EL (cell line): ENCODE results near the gene IPO11.
"Not testable (repeated sequence)": the region's sequence is repeated elsewhere in the genome, so short reads cannot be mapped to it uniquely, and the experiment has no call there.

ENCODE experiments used
- DNase-seq: peaks from one replicate; pipeline ENCODE4 v3.0.0-alpha.2; 2016

The IPO11 gene

DNA sequence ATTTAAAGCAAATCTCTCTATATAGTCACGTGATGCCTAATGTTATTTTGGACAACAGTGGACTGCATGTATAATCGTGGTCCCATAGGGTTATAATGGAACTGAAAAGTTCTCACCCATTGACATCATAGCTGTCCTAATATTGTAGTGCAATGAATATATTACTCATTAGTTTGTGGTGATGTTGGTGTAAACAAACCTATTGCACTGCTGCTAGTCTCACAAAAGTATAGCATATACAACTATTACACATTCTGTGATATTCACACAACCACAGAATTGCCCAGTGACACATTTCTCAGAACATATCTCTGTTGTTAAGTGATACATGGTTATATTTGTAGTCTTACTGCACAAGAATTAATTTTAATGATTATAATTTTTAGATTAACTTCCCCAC lies 37.7 kb downstream of the IPO11 start:
- DNase-seq = no peak

DNA sequence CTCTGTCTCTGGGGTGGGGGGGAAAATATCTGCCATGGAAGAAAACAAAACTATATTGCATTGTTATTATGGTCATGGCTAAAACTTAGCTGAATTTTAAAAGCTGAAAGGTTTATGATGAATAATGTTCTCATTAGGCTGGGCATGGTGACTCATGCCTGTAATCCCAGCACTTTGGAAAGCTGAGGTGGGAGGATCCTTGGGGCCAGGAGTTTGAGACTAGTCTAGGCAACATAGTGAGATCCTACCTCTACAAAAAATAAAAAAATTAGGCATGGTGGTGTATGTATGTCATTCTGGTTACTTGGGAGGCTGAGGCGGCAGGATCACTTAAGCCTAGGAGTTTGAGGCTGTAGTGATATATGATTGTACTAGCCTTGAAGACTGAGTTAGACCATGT lies 44.5 kb downstream of the IPO11 start:
- peak; percentile 64 for DNase-seq

DNA sequence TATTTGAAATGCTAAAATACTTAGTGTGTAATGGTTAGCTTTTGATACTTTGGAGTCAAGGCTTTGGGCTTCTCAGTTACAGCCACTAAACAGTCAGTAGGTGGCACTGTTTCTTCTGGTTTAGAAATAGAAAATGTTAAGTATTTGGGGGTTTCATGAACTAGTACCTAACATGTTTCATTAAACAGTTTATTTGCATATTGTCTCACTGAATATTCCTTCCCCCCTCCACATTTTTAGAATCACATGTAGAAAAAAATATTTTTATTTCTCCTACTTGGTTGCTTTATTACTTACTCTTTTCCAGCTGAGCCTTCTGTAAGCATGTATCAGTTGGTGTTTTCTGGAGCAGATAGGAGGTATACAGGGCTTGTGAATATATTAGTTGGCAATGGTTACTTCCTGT lies 48.0 kb downstream of the IPO11 start:
- peak; percentile 48 for DNase-seq

DNA sequence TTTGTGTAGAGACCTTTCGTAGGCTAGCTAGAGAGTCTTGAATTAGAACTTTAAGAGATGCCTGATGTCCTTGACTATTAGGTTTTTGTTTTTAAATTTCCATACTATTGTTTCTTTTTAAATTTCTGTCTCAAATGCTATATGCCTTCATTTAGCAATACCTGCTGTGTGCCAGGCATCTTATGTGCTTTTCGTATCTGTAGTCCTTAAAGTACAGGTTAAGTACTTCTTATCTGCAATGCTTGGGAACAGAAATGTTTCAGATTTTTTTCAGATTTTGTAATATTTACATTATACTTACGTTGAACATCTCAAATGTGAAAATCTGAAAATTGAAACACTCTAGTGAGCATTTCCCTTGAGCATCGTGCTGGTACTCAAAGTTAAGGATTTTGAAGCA lies 49.0 kb downstream of the IPO11 start:
- DNase-seq = no peak

DNA sequence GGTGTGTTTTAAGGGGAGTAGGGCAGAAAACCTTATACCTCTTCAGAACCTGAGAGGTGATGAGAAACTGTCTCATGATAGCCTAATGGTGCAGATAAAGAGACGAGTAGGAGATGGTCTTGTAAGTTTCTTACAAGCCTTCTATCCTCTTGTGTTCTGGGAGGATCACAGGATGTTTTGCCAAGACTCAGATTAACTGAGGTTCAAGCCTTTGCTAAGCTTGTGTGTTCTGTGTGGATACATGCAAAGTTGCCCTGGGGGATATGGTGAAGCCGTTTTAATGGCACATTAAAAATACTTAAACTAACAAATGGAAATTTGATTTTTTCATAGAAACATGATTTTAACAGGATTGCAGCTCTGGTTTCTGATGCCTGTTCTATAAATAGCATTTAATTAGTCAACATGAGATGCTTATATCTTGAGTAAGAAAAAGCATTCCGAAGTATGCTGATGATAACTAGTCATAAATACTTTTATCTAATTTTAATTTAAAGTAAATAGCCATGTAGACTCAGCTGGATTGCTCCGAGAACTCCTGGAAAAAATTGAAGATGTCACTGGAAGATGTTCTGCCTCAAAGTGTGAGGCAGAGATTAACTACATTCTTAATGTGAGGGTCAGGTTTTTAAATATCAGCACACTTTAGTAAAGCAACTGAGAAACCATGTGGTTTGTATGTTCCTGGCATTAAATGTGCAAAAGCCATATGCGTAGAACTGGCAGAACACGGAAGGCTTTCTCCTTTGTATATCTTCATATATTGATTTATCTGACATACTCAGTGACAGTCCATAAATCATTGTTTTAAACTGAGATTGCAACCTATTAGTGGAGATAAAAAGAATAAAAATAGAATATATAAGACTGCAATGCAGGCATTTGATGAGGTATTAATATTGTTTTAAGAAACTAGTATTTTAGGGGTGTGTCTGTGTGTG lies 53.7 kb downstream of the IPO11 start:
- peak; percentile 30 for DNase-seq

DNA sequence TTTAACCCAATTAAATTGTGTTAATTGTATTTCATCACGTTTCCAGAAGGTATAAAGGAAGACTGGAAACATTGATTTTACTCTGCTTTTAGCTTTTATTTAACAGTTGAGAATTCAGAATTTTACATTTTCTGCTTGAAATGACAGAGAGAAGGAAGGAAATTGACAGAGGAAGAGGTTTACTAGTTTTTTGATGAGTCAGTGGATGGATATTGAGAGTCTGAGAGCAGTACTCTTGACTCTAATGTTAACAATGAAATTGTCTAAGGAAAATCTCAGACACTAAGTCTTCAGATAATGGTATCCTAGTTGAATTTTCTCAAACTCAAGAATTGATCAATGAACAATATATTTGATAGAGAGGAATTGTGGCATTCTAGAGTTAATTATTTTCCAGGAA lies 60.6 kb downstream of the IPO11 start:
- DNase-seq = peak; percentile 36

DNA sequence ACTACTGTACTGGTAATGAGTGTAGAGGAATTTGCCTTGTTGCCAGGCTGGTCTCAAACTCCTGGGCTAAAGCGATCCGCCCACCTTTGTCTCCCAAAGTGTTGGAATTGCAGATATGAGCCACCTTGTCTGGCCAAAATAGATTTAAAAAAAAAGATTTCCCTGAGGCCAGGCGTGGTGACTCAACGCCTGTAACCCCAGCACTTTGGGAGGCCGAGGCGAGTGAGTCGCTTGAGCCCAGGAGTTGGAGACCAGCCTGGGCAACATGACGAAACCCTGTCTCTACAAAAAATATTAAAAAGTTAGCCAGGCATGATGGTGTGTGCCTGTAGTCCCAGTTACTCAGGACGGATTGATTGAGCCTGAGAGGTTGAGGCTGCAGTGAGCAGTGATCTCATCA lies 62.5 kb downstream of the IPO11 start:
- DNase-seq = peak; percentile 87

DNA sequence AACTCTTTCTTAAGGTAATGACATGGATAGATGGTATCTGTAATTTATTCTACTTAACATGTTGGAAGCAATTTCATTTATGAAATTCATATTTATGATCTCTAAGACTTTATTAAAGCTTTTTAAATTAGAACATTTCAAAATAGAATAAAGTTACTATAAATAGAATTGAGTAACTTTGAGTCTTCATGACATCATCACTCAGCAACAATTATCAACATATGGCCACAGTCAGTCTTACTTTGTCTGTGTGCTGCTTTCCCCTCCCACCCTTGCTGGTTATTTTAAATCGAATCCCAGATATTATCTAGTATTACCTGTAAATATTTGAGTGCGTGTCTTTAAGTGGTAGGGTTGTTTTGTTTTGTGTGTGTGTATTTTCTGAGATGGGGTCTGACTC lies 65.2 kb downstream of the IPO11 start:
- peak; percentile 29 for DNase-seq

DNA sequence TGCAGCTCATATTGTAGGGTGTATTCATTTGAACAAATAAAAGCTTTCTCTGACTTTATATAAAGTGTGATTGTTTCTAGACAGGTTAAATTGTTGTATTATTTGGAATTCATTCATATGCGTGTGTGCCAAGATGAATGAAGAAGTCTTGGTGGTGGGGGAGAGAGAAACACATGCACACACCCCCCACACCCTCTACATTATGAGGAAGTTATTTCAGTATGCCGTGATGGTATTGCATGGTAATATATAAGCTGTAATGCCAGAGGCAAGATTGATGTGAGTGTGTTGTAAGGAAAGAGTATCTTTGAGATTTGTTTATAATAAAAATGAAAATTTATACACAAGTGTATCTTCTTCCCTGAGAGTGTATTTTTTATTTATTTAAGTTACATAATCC lies 71.0 kb downstream of the IPO11 start:
- no peak for DNase-seq

DNA sequence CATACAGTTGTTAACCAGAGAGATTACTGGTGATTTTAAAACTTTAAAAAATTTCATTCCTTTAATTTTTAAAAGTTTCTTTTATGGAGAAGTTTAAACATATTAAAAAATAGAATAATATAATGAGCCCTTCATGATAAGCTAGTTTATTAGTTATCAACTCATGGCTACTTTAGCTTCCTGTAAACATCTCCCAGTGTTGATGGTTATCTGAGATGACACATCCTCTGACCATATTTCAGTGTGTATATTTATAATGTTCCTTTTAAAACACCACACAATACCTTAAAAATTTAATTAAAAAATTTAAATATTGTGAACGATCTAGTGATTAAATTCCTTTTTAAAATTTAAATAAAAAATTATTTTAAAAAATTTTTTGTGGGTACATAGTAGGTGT lies 74.1 kb downstream of the IPO11 start:
- DNase-seq = no peak

DNA sequence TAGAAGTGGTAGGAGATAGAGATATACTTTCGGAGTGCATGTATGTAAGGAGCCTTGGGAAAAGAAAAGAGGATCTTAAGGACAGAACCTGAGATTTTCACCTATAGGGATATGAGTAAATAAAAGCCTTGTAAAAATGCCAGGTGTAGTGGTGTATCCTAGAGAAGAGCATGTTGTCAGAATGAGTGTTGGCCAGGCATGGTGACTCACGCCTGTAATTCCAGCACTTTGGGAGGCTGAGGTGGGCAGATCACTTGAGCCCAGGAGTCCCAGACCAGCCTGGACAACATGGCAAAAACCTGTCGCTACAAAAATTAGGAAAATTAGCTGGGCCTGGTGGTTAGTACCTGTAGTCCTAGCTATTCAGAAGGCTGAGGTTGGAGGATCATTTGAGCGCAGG lies 76.0 kb downstream of the IPO11 start:
- DNase-seq = no peak

DNA sequence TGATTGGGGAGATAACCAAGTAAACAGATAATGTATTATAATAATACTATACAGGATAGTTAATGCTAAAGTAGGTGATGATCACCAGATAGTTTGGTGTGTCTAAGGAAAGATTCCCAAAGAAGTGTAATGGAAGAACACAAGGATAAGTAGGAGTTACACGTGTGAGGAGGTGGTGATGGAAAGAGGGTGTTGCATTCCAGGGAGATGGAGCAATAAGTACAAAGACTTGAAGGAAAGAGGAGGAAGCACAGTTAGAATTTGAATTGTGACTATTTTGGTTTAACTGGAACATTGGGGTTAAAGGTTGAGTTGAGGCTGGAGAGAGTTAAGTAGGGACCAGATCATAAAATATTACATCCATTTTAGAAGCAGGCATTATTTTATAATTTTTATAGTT lies 76.9 kb downstream of the IPO11 start:
- no peak for DNase-seq

DNA sequence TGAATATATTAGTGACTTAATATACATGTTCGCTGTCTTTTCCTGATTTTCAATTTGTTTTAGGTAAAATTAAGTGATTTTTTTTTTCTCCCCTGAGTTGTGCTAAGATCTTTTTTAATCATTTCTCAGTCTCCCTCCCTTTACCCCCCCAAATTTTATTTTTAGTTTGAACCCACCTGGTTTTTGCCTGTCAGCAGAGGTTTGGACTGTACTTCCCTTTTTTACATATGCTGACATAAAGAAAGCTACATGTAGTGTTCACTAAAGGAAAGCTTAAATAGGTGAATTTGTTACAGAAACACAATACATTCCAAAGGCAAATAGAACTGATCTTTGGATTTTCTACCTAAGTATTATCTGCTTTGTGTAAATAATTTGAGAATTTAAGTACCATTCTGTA lies 82.2 kb downstream of the IPO11 start:
- DNase-seq = no peak

DNA sequence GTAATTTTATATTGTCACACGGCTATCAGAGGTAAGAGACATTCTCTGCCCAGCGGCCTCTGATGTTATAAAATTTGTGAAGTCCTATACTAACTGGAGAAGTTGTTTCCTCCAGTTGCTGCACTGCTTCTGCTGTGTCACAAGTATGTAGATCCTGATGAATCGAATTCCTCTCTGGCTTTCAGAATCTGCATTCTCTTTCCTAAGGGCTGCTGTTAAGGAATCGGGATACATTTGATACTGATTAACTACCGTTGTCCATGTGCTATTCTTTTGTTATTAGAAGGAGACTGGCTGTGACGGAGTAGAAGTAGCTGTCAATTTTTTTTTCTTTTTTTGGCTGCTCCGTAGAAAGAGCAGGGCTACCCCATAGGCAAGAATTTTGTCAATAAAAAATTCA lies 84.3 kb downstream of the IPO11 start:
- DNase-seq = no peak

DNA sequence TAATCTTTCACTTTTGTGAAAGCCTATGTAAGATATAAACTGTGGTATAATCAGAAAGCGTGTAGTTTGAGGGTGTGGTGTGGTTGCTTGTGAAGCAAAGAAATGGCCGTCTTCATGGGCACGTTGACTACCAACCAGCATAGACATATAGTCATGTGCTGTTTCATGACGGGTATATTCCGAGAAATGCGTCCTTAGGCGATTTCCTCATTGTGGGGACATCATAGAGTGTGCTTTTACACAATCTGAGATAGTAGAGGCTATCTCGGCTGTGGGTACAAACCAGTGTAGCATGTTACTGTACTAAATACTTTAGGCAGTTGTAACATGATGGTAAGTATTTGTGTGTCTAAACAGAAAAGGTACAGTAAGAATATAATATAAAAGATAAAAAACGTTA lies 86.4 kb downstream of the IPO11 start:
- no peak for DNase-seq

DNA sequence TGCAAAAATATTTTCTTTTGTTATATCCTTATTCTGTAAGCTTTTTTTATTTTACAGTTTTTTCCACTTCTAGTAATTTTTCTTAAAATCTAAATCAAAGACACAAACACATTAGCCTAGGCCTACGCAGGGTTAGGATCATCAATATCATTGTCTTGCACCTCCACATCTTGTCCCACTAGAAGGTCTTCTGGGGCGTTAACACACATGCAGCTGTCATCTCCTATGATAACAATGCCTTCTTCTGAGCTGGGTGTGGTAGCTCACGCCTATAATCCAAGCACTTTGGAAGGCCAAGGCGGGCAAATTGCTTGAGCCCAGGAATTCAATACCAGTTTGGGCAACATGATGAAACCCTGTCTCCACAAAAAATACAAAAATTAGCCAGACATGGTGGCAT lies 87.2 kb downstream of the IPO11 start:
- no peak for DNase-seq

DNA sequence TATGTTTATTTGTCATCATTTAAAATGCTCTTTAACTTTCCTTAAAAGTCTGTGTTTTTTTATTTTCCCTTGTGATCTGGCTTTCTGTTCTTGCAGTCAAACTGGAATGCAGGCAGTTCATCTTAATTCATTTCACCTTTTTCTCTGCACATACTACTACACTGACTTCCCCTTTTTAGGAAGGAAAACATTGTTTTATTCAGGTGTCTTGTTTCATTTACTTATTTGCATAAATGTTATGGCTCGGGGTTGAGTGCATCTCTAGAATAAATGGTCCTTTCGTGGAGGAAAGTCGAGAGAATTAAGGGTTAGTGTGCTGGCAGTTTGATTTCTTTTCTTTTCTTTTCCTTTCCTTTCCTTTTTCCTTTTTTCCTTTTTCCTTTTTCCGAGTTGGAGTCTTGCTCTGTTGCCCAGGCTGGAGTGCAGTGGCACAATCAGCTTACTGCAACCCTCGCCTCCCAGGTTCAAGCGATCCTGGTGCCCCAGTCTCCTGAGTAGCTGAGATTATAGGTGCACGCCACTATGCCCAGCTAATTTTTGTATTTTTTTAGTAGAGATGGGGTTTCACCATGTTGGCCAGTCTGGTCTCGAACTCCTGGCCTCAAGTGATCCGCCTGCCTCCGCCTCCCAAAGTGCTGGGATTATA lies 90.0 kb downstream of the IPO11 start:
- DNase-seq = no peak

DNA sequence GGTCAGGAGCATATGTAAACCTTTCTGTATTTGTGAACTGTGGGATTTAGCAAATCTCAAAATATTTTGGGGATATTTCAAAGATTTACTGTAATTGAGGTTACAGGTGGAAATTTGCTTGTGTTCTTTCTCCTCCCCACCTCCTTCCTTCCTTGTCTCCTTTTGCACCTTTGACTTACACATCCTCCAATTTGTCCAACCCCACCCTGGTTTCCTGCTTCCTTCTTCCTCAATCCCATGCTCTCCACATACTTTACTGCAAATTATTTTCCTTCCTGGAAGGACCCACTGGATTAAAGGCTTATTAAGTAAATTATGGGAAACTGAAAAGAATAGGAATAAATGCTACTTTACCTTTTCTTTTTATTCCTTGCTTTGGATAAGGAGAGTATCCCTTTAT lies 91.6 kb downstream of the IPO11 start:
- DNase-seq = no peak

DNA sequence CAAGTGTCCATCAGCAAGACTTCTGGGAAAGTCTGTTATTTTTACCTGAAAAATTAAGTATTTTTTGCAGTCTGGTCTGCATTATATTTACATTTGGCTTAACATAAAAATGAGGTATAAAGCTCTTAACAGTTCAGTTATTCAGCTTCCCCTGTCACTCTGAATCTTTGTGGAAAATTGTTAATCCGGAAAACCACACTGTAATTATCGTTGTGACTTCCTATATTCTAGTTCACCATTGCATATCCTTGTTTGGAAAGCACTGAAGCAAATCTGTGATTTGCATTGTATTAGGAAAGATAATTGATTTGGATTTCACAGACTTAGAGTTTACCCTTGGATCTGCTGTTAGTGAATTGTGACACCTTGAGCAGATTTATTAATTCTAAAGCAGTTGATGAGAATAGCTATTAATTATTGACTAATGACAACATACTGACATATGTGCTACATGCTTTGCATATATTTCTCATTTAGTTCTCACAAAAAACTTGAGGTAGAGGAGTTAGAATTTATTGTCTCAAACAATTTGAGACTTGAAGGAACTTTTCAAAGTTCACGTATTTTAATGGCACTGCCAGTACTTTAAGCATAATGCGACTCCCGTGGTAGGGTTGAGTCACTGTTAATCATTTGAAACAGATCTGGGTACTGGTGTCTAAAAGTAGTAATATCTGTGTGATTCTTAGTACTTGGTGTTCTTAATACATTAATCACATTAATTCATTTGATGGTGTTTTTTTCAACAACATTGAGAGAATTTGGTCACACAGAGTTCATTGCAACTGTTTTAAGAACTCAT lies 94.3 kb downstream of the IPO11 start:
- no peak for DNase-seq

DNA sequence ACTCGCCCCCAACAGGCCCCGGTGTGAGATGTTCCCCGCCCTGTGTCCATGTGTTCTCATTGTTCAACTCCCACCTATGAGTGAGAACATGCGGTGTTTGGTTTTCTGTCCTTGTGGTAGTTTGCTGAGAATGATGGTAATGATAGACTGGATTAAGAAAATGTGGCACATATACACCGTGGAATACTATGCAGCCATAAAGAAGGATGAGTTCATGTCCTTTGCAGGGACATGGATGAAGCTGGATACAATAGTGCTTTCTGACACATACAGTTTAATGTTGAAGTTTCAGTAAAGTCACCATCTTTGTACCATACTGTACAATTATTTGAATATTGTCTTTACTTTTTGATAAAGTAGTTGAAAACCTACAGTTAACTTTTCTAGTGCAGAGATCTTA lies 96.2 kb downstream of the IPO11 start:
- DNase-seq = not testable (repeated sequence)

DNA sequence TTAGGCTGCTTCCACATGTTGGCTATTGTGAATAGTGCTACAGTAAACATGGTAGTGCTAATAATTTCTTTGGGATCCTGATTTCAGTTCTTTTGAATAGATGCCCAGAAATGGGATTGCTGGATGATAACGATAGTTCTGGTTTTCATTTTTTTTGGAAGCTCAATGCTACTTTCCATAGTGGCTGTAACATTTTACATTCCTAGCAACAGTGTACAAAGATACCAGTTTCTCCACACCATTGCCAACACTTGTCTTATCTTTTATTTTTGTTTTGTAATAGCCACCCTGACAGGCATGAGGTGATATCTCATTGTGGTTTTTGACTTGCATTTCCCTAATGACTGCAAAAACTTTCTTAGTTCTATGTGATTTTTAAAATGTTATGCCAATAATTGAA lies 97.2 kb downstream of the IPO11 start:
- no peak for DNase-seq

DNA sequence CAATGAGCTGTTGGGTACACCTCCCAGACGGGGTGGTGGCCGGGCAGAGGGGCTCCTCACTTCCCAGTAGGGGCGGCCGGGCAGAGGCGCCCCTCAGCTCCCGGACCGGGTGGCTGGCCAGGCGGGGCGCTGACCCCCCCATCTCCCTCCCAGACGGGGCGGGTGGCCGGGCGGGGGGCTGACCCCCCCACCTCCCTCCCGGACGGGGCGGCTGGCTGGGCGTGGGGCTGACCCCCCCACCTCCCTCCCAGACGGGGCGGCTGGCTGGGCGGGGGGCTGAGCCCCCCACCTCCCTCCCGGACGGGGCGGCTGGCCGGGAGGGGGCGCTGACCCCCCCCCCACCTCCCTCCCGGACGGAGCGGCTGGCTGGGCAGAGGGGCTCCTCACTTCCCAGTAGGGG lies 100.5 kb downstream of the IPO11 start:
- not testable (repeated sequence) for DNase-seq

DNA sequence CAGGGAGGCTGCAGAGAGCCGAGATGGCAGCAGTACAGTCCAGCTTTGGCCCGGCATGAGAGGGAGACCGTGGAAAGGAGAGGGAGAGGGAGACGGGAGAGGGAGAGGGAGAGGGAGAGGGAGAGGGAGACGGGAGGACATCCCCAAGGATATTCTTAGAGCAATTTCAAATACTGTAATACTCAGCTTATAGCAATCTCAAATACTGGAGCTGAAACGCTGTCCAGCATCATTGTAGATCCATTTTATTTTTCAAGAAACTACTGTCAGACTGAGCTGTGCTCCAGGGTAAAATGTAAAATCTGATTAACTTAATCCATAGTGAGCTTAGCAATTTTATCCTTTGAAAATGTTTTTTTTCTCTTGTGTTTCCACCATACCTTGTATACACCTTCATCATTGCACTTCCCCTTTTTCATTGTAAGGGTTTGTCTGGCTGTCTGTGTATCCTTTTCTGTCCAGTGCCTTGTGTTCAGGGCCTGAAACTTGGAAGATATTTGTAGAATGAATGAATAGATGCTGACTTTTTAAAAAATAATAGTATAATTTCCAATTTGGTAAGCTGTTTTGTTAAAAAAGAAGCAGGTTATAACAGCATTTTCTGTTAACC lies 102.1 kb downstream of the IPO11 start:
- DNase-seq = no peak
